ENCODE measurements around the gene NBPF3. TPM values are rescaled to one million over a fixed set of nuclear protein-coding genes. Genes with fewer than 3 reads are reported as not detected.

The NBPF3 gene
- total RNA-seq, 1 donor from 2014 or later, result 17.5 TPM

DNA sequence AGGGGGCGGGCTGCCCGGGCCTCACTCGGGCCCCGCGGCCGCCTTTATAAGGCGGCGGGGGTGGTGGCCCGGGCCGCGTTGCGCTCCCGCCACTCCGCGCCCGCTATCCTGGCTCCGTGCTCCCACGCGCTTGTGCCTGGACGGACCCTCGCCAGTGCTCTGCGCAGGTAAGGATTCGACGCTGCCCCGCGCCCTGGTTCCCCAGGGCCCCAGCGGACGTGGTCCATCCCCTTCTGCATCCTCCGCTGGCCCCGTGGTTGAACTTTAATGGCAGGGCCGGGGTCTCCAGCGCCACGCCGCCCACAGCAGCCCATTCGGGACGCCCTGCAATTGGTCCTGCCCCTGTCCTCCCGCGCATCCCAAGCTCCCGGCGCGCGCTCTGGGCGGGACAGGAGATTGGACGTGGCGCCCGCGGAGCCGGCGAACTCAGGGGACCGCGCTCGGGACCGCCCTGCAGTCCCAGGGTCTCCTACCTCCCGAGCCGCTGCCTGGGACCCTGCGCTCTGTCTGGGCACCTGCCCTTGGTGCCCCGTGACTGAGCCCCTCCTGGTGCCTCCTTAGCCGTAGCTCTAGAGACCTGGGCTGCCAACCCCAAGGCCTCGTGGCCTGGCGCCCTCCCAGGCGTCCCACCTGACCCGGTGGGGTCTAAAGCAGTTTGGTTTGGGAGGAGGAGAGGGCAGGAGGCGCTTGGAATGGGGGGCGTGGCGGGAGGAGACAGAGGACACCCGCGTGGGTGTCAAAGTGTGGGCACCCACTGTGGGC is 69.6 kb downstream of the NBPF3 start, which contains the start of gene ALPL:
Gene ALPL (plus strand): TSS at position 73 of the 762 bp plus-strand sequence. CDS start 44,659 bp downstream, outside the sequence.
- Mint-ChIP-seq H3K4me1 (peaks cover 5% of the 10 kb centered on the region), H3K9me3 (no peaks in the 10 kb centered on the region), H3K27ac (no peak within 1 kb of the TSS), H3K36me3 (no peaks in the 10 kb centered on the region), H3K27me3 (ENCODE audit: low read depth) (peaks cover 67% of the 10 kb centered on the region), H3K4me3 (peak within 1 kb of the TSS; percentile 63)
- no peak for DNase-seq (ENCODE audit: low spot score in 2 of 2, unreplicated experiment in 2 of 2)
- TF ChIP-seq, protein P1, sequence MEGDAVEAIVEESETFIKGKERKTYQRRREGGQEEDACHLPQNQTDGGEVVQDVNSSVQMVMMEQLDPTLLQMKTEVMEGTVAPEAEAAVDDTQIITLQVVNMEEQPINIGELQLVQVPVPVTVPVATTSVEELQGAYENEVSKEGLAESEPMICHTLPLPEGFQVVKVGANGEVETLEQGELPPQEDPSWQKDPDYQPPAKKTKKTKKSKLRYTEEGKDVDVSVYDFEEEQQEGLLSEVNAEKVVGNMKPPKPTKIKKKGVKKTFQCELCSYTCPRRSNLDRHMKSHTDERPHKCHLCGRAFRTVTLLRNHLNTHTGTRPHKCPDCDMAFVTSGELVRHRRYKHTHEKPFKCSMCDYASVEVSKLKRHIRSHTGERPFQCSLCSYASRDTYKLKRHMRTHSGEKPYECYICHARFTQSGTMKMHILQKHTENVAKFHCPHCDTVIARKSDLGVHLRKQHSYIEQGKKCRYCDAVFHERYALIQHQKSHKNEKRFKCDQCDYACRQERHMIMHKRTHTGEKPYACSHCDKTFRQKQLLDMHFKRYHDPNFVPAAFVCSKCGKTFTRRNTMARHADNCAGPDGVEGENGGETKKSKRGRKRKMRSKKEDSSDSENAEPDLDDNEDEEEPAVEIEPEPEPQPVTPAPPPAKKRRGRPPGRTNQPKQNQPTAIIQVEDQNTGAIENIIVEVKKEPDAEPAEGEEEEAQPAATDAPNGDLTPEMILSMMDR (IDR thresholded peaks at IDR 0.05; ENCODE audit: unreplicated experiment), result no peak

DNA sequence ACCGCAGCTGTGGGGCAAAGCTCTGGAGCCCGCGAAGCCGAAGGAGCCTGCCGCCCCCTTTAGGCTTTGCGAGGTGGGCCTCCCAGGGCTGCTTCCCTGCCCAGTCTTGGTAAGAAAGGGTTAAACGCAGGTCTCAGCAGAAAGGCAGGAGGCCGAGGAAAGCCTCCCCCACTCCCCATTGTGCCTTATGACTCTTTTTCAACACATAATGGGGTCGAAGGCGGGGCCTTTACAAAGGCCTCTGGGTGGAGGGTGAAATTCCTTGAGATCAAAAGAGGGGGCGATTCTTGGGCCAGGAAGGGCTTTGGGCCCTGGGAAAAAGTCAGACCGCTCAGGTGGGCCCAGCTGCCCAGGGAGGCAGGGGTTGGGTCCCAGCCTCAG is 70.2 kb downstream of the NBPF3 start:
- H3K27ac Mint-ChIP-seq, result no peak overlapping the region
- no peak for DNase-seq (ENCODE audit: low spot score in 2 of 2, unreplicated experiment in 2 of 2)

DNA sequence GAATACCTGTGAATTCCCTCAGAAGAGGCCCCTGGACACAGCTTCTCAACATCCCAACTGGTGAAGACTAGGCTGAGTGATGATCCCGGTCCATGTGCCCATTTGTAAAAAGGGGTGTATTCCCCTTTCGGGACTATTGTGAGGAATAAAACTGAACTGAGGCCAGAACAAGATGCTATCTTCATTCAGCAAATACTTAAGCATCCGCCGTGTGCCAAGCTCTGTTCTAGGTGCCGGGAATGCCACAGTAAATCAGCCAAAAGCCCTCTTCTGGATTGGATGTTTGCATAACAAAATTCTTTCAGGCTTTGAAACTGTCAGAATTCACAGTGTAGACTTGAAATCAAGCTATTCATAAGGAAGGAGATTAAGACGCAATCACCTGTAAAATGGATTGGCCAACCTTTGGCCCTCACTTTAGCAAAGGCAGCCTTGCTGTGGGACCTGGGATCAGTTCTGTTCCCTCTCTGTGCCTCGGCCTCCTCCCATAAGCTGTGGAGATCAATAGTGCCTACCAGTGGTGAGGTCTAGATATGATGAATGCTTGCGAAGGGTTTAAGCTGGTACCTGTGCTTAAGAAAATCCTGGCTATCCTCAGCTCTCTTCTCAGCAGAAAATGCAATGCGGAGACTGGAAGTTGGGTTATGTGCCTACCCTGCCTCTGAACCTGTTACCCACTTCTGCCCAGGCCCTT is 71.1 kb downstream of the NBPF3 start:
- Mint-ChIP-seq H3K9me3 (no peaks in the 10 kb centered on the region), H3K27ac (no peak overlapping the region), H3K27me3 (ENCODE audit: low read depth) (peaks cover 64% of the 10 kb centered on the region), H3K36me3 (no peaks in the 10 kb centered on the region), H3K4me1 (peaks cover 5% of the 10 kb centered on the region), H3K4me3 (peak overlapping the region; percentile 4)
- DNase-seq (ENCODE audit: low spot score in 2 of 2, unreplicated experiment in 2 of 2), result no peak
- TF ChIP-seq, protein P1 (IDR thresholded peaks at IDR 0.05; ENCODE audit: unreplicated experiment), result no peak

More for the DNA sequence above, 70.2 kb downstream of the NBPF3 start:
- Mint-ChIP-seq H3K4me1 (peaks cover 5% of the 10 kb centered on the region), H3K27me3 (ENCODE audit: low read depth) (peaks cover 67% of the 10 kb centered on the region), H3K9me3 (no peaks in the 10 kb centered on the region), H3K4me3 (peak overlapping the region; percentile 4), H3K36me3 (no peaks in the 10 kb centered on the region)
- TF ChIP-seq, protein P1 (IDR thresholded peaks at IDR 0.05; ENCODE audit: unreplicated experiment), result no peak

DNA sequence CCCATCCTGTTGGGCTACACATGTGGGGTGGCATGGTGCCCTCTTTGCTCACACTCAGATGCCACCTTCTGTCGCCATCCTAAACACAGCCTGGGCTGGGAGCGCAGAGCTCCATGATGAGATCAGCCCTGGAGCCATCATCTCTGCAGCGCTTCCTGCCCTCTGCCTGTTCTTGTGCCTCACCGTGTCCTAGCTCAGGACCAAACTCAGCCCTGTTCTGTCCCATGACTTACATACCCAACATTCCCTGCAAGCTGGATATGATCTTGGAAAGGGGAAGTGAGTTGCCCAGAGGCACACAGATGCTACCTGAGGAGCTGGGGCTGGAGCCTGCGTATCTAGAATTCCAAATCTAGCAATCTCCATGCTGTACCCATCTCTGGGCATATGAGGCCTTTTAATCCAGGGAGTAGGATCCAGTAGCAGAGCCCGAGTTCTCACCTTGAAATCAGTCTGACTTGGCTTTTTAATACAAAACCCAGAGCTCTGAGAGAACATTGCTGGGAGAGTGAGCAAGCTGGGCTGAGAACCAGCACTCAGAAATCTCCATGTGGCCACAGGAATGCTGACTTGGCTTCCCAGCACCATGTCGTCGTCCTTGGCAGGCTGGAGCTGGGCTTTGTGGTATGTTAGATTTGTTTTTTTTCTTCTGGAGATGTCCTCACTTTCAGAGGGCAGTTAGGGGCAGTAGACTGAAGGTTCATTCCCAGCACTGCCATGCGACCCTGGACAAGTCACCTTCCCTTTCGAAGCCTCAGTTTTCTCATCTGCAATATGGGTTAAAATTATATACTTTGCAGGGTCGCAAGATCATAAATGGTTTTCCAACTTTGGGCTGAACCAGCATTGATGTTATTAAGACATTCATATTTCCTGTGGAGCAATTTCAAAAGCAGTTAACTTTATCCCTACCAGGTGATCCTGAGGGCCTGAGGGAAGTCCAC is 71.9 kb downstream of the NBPF3 start:
- no peak for DNase-seq (ENCODE audit: low spot score in 2 of 2, unreplicated experiment in 2 of 2)
- Mint-ChIP-seq H3K9me3 (no peaks in the 10 kb centered on the region), H3K36me3 (no peaks in the 10 kb centered on the region), H3K27me3 (ENCODE audit: low read depth) (peaks cover 59% of the 10 kb centered on the region), H3K4me1 (peaks cover 5% of the 10 kb centered on the region), H3K27ac (no peak overlapping the region), H3K4me3 (no peak overlapping the region)
- TF ChIP-seq, protein P1 (IDR thresholded peaks at IDR 0.05; ENCODE audit: unreplicated experiment), result no peak

DNA sequence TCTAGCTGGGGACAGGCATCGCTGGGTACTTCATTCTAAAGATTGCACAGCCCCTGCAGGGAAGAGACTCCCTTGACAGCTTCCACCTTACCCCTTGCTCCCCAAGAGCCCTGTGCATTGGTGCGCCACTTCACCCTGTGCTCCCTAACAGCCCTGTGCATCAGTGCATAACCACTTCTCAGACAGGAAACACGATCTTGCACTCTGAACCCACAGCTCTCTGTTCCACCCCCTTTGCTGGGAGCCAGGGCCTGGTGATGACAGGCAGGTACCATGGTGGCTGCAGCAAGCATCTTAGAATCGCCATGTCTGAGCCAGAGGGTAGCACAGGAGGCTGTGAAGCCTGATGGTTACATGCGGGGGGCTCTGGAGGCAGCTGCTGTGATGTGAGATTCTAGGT is 74.3 kb downstream of the NBPF3 start:
- TF ChIP-seq, protein P1 (IDR thresholded peaks at IDR 0.05; ENCODE audit: unreplicated experiment), result no peak
- Mint-ChIP-seq H3K27me3 (ENCODE audit: low read depth) (peaks cover 42% of the 10 kb centered on the region), H3K4me1 (peaks cover 1% of the 10 kb centered on the region), H3K36me3 (no peaks in the 10 kb centered on the region), H3K4me3 (no peak overlapping the region), H3K9me3 (no peaks in the 10 kb centered on the region), H3K27ac (no peak overlapping the region)
- DNase-seq (ENCODE audit: low spot score in 2 of 2, unreplicated experiment in 2 of 2), result no peak

Measured in mesothelial cell of epicardium (in vitro differentiated cells).